DOHH2 (cell line): ENCODE measurements around the gene ACOX3.
"Not testable (repeated sequence)": the region's sequence is repeated elsewhere in the genome, so short reads cannot be mapped to it uniquely, and the experiment has no call there.

Source experiments
- H3F3A ChIP-seq: fragments of 200-600 bp; sonication (generic), shearing (Covaris generic); 2 replicates; pipeline ENCODE4 v1.6.0; 2016; ENCODE audit warnings: antibody characterized with exemption, mild to moderate bottlenecking; ENCODE audit not compliant: control insufficient read depth, insufficient read depth
- H3K27ac ChIP-seq: fragments of 200-600 bp; sonication (generic); 2 replicates; pipeline ENCODE4 v1.5.1; 2014; ENCODE audit warnings: low read depth, mild to moderate bottlenecking, low read length, moderate library complexity
- H3K27me3 ChIP-seq: fragments of 200-600 bp; sonication (generic); 2 replicates; pipeline ENCODE4 v1.6.1; 2014; ENCODE audit warnings: mild to moderate bottlenecking, low read length, mixed read lengths; ENCODE audit not compliant: control insufficient read depth
- H3K36me3 ChIP-seq: fragments of 200-600 bp; sonication (generic); 2 replicates; pipeline ENCODE4 v1.6.1; 2014; ENCODE audit warnings: mild to moderate bottlenecking, low read length, moderate library complexity, mixed read lengths; ENCODE audit not compliant: control insufficient read depth
- H3K4me1 ChIP-seq: fragments of 200-600 bp; sonication (generic); 2 replicates; pipeline ENCODE4 v1.6.1; 2014; ENCODE audit warnings: mild to moderate bottlenecking, low read length, mixed read lengths; ENCODE audit not compliant: control insufficient read depth
- H3K4me2 ChIP-seq: fragments of 200-600 bp; sonication (generic); 2 replicates; pipeline ENCODE4 v1.6.0; 2014; ENCODE audit warnings: mild to moderate bottlenecking, low read length, moderate library complexity
- H3K4me3 ChIP-seq: fragments of 200-600 bp; sonication (generic); 2 replicates; pipeline ENCODE4 v1.5.1; 2014; ENCODE audit warnings: mild to moderate bottlenecking, low read length, mixed read lengths
- H3K79me2 ChIP-seq: fragments of 200-600 bp; sonication (generic); 2 replicates; pipeline ENCODE4 v1.6.1; 2014; ENCODE audit warnings: mild to moderate bottlenecking, low read length, mixed read lengths; ENCODE audit not compliant: control insufficient read depth
- H3K9me2 ChIP-seq: fragments of 200-600 bp; sonication (generic); replicated peaks from 2 replicates; pipeline ENCODE4 v1.6.1; 2014; ENCODE audit warnings: mild to moderate bottlenecking, low read length, mixed read lengths; ENCODE audit not compliant: control insufficient read depth
- H3K9me3 ChIP-seq: fragments of 200-600 bp; sonication (generic); 2 replicates; pipeline ENCODE4 v1.6.1; 2014; ENCODE audit warnings: antibody characterized with exemption, low read length, mixed read lengths; ENCODE audit not compliant: control insufficient read depth, insufficient read depth
- H4K20me1 ChIP-seq: fragments of 200-600 bp; sonication (generic); 2 replicates; pipeline ENCODE4 v1.6.0; 2014; ENCODE audit warnings: low read depth, mild to moderate bottlenecking, antibody characterized with exemption, low read length, moderate library complexity; ENCODE audit not compliant: control insufficient read depth, insufficient read depth
- CTCF ChIP-seq: fragments of 200-600 bp; sonication (generic); IDR thresholded peaks from one replicate; pipeline ENCODE4 v1.5.1; 2014; ENCODE audit warnings: antibody characterized with exemption, mild to moderate bottlenecking, low read depth, low read length; ENCODE audit not compliant: poor library complexity, severe bottlenecking
- EZH2phosphoT487 ChIP-seq: fragments of 200-600 bp; sonication (generic); IDR thresholded peaks from 2 replicates; pipeline ENCODE4 v1.6.1; 2017; ENCODE audit warnings: borderline replicate concordance, mild to moderate bottlenecking, antibody characterized with exemption, low read length, moderate library complexity, mixed read lengths

Gene ACOX3

GRCh38 chr4:8349664-8350236 is 90.8 kb downstream of the ACOX3 start:
- no peaks in the 10 kb centered on the region for H3K9me3 ChIP-seq
- no peak overlapping the region for H3K4me2 ChIP-seq
- H3K27ac ChIP-seq: no peak overlapping the region
- no peaks in the 10 kb centered on the region for H3K27me3 ChIP-seq
- H3K4me3 ChIP-seq: no peak overlapping the region
- no peaks in the 10 kb centered on the region for H3K79me2 ChIP-seq
- no peaks in the 10 kb centered on the region for H3F3A ChIP-seq
- no peaks in the 10 kb centered on the region for H3K9me2 ChIP-seq
- peaks cover 7% of the 10 kb centered on the region for H3K4me1 ChIP-seq
- TF ChIP-seq CTCF: no peak
- TF ChIP-seq EZH2phosphoT487: no peak
- H4K20me1 ChIP-seq: no peaks in the 10 kb centered on the region
- H3K36me3 ChIP-seq: no peaks in the 10 kb centered on the region

GRCh38 chr4:8349236-8349635 is 91.3 kb downstream of the ACOX3 start:
- not testable (repeated sequence) for H3K36me3 ChIP-seq, H3K9me3 ChIP-seq, H3K27me3 ChIP-seq, H3K79me2 ChIP-seq, H3K27ac ChIP-seq, H3K4me3 ChIP-seq, H3K4me1 ChIP-seq, H3F3A ChIP-seq, H3K4me2 ChIP-seq, H4K20me1 ChIP-seq, H3K9me2 ChIP-seq

GRCh38 chr4:8348071-8348470 is 92.5 kb downstream of the ACOX3 start:
- Histone ChIP-seq H4K20me1 (no peaks in the 10 kb centered on the region), H3K9me3 (no peaks in the 10 kb centered on the region), H3F3A (no peaks in the 10 kb centered on the region), H3K27me3 (no peaks in the 10 kb centered on the region), H3K36me3 (no peaks in the 10 kb centered on the region), H3K27ac (no peak overlapping the region), H3K79me2 (no peaks in the 10 kb centered on the region), H3K4me1 (peaks cover 7% of the 10 kb centered on the region), H3K4me2 (no peak overlapping the region), H3K9me2 (no peaks in the 10 kb centered on the region), H3K4me3 (no peak overlapping the region)
- TF ChIP-seq EZH2phosphoT487: no peak
- no peak for TF ChIP-seq CTCF

GRCh38 chr4:8347660-8348059 is 92.9 kb downstream of the ACOX3 start:
- peaks cover 7% of the 10 kb centered on the region for H3K4me1 ChIP-seq
- no peaks in the 10 kb centered on the region for H4K20me1 ChIP-seq
- TF ChIP-seq EZH2phosphoT487 (no peak), CTCF (no peak)
- no peaks in the 10 kb centered on the region for H3F3A ChIP-seq
- H3K4me2 ChIP-seq: no peak overlapping the region
- H3K27ac ChIP-seq: no peak overlapping the region
- no peaks in the 10 kb centered on the region for H3K79me2 ChIP-seq
- H3K36me3 ChIP-seq: no peaks in the 10 kb centered on the region
- H3K27me3 ChIP-seq: no peaks in the 10 kb centered on the region
- no peaks in the 10 kb centered on the region for H3K9me3 ChIP-seq
- H3K4me3 ChIP-seq: no peak overlapping the region
- H3K9me2 ChIP-seq: no peaks in the 10 kb centered on the region
